ENCODE results near the gene MGAM2.

MGAM2 gene

GRCh38 chr7:142174441-142174840, 62.9 kb downstream of the MGAM2 start:
- no peak for DNase-seq

- DNase-seq = no peak
These were observed 64.1 kb downstream of the MGAM2 start for GRCh38 chr7:142175594-142175993.

- DNase-seq = no peak
These were observed 65.4 kb downstream of the MGAM2 start for GRCh38 chr7:142176901-142177300.

- DNase-seq = no peak
These were observed 66.4 kb downstream of the MGAM2 start for GRCh38 chr7:142177869-142178268.

GRCh38 chr7:142180426-142180825, 68.9 kb downstream of the MGAM2 start:
- DNase-seq = no peak

- no peak for DNase-seq
These were observed 69.7 kb downstream of the MGAM2 start for GRCh38 chr7:142181211-142181610.

GRCh38 chr7:142181966-142182365, 70.4 kb downstream of the MGAM2 start:
- no peak for DNase-seq

- DNase-seq = no peak
These were observed 73.6 kb downstream of the MGAM2 start for GRCh38 chr7:142185069-142185468.

GRCh38 chr7:142185801-142186200, 74.3 kb downstream of the MGAM2 start:
- DNase-seq = no peak

- no peak for DNase-seq
These were observed 76.6 kb downstream of the MGAM2 start for GRCh38 chr7:142188154-142188553.

- DNase-seq = no peak
These were observed 77.3 kb downstream of the MGAM2 start for GRCh38 chr7:142188846-142189245.

- DNase-seq = no peak
These were observed 82.7 kb downstream of the MGAM2 start for GRCh38 chr7:142194201-142194600.

- DNase-seq = no peak
These were observed 84.7 kb downstream of the MGAM2 start for GRCh38 chr7:142196066-142196840.

GRCh38 chr7:142200206-142200605, 88.7 kb downstream of the MGAM2 start:
- DNase-seq = no peak

GRCh38 chr7:142228537-142229104, 117.1 kb downstream of the MGAM2 start:
- no peak for DNase-seq

GRCh38 chr7:142231716-142232115, 120.2 kb downstream of the MGAM2 start:
- no peak for DNase-seq

GRCh38 chr7:142240546-142240945, 129.0 kb downstream of the MGAM2 start:
- DNase-seq = no peak

- DNase-seq = no peak
These were observed 132.3 kb downstream of the MGAM2 start for GRCh38 chr7:142243823-142244222.

GRCh38 chr7:142248166-142249160, 136.9 kb downstream of the MGAM2 start:
- no peak for DNase-seq

- no peak for DNase-seq
These were observed 138.4 kb downstream of the MGAM2 start for GRCh38 chr7:142249918-142250317.

- DNase-seq = no peak
These were observed 139.2 kb downstream of the MGAM2 start for GRCh38 chr7:142250705-142251104.

GRCh38 chr7:142257958-142258357, 146.4 kb downstream of the MGAM2 start, which contains the start of gene PRSS58:
PRSS58 (minus strand) TSS chr7:142258058; CDS start chr7:142257707, 351 bp downstream.
- DNase-seq = no peak

Measured in amygdala (tissue), 56 donors.